ENCODE measurements around the gene ZC3HAV1. TPM values are rescaled to one million over a fixed set of nuclear protein-coding genes. Genes with fewer than 3 reads are reported as not detected.

The ZC3HAV1 gene
- total and polyA plus RNA-seq, 9 of the 15 experiments (the other 6 are each of a cell fraction or from before 2014, with no cell fraction given), result 11.9 to 40.5 (median 23.9) TPM

DNA sequence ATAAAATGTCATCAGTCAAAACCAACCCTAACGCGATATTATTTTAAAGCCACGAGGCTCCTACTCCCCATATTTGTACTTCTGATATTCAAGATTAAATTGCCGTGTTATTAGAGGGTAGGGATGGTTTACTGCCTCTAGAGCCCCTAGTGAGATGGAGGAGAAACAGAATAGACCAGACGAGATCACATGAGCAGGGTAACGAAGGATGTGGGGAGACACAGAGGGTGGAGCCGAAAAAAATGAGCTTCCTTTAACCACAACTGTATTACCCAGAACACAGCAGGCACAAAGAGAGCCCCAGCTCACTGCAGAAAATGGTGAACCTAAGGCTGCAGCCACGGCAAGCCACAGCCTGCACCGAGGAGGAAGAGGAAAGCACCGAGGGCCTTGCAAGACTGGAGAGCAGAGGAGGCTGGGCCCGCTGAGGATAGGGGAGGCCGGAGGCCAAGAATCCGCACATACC lies 14.3 kb downstream of the ZC3HAV1 start (continued):
- no peak for TF ChIP-seq HIVEP1 (CRISPR knock-in tag; IDR thresholded peaks at IDR 0.05)
- TF ChIP-seq, protein P1, sequence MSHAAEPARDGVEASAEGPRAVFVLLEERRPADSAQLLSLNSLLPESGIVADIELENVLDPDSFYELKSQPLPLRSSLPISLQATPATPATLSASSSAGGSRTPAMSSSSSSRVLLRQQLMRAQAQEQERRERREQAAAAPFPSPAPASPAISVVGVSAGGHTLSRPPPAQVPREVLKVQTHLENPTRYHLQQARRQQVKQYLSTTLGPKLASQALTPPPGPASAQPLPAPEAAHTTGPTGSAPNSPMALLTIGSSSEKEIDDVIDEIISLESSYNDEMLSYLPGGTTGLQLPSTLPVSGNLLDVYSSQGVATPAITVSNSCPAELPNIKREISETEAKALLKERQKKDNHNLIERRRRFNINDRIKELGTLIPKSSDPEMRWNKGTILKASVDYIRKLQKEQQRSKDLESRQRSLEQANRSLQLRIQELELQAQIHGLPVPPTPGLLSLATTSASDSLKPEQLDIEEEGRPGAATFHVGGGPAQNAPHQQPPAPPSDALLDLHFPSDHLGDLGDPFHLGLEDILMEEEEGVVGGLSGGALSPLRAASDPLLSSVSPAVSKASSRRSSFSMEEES (CRISPR knock-in tag; IDR thresholded peaks at IDR 0.05), result no peak
- TF ChIP-seq ZEB2 (IDR thresholded peaks at IDR 0.05), result peak; percentile 63; the same call in 1 of the 2 replicates
- TF ChIP-seq, protein P2, sequence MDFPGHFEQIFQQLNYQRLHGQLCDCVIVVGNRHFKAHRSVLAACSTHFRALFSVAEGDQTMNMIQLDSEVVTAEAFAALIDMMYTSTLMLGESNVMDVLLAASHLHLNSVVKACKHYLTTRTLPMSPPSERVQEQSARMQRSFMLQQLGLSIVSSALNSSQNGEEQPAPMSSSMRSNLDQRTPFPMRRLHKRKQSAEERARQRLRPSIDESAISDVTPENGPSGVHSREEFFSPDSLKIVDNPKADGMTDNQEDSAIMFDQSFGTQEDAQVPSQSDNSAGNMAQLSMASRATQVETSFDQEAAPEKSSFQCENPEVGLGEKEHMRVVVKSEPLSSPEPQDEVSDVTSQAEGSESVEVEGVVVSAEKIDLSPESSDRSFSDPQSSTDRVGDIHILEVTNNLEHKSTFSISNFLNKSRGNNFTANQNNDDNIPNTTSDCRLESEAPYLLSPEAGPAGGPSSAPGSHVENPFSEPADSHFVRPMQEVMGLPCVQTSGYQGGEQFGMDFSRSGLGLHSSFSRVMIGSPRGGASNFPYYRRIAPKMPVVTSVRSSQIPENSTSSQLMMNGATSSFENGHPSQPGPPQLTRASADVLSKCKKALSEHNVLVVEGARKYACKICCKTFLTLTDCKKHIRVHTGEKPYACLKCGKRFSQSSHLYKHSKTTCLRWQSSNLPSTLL (IDR thresholded peaks at IDR 0.05), result no peak
- TF ChIP-seq JUND (IDR thresholded peaks at IDR 0.05; ENCODE audit: borderline replicate concordance, low read depth, low read length), result no peak; the same call in 1 of the 2 replicates
- TF ChIP-seq JUND (tag; IDR thresholded peaks at IDR 0.05; ENCODE audit: borderline replicate concordance, low read depth, low read length), result no peak

GRCh38 chr7:139094596-139094995 lies 14.9 kb downstream of the ZC3HAV1 start:
- Histone ChIP-seq H3K36me3 (ENCODE audit: control insufficient read depth, insufficient read depth, low read length) (peaks cover 36% of the 10 kb centered on the region), H3K9me3 (replicated peaks; ENCODE audit: control insufficient read depth, insufficient read depth, low read depth, low read length) (no peaks in the 10 kb centered on the region), H3K27ac (ENCODE audit: extremely low read depth, low read depth, low read length) (no peak overlapping the region; the same call in 2 of the 3 replicates), H3K4me3 (no peak overlapping the region), H3K27me3 (ENCODE audit: control insufficient read depth in 2 of 2, insufficient read depth in 2 of 2, low read length in 2 of 2) (no peaks in the 10 kb centered on the region), H3K4me2 (ENCODE audit: insufficient read depth, low read length) (no peak overlapping the region), H3K9me1 (ENCODE audit: control insufficient read depth, insufficient read depth, low read length) (no peaks in the 10 kb centered on the region), H3K9ac (ENCODE audit: insufficient read depth in 1 of 2, low read depth in 2 of 2, low read length in 2 of 2) (no peak overlapping the region), H4K20me1 (replicated peaks; ENCODE audit: control insufficient read depth, insufficient read depth, low read length) (peaks cover 20% of the 10 kb centered on the region), H2AFZ (ENCODE audit: low read depth, low read length) (no peak overlapping the region), H3K4me1 (replicated peaks in 1 of 2; ENCODE audit: control insufficient read depth in 2 of 2, insufficient read depth in 2 of 2, low read length in 2 of 2) (peaks cover 31 to 42% of the 10 kb centered on the region in 2 experiments), H3K79me2 (ENCODE audit: control insufficient read depth, insufficient read depth, low read length) (peaks cover 70% of the 10 kb centered on the region)
- POLR2A ChIA-PET, result interaction anchor here (0.5 to 2.9 kb wide), 12 partner anchors 8 to 1054 kb away, joined by 3 to 26 read pairs (median 4); partner anchors contain the start of gene ZC3HAV1
- intact Hi-C loops (cut with micrococcal nuclease) (loop anchor here (5.0 kb wide), 2 partner anchors 33 to 138 kb away; partner anchors contain the start of gene UBN2), in situ Hi-C loops (cut with MboI) (no loop called here)
- ATAC-seq (no peak), FAIRE-seq (no peak), DNase-seq (ENCODE audit: extremely low read depth in 1 of 4, low spot score in 3 of 4) (peak in 2 of 4 experiments; percentile 20 to 42)
- no TSS peak for BruUV-seq (replicated peaks)
- 38% methylated on average over 9 of the region's 9 CpGs for WGBS (ENCODE audit: insufficient coverage, low coverage, missing lambda C conversion rate)
- CTCF ChIA-PET (ENCODE audit: low intra/inter-chr PET ratio), result no interaction called here

Measured in K562 (cell line).